K562 treated with DMSO at 1 percent for 48 hours (cell line): ENCODE results near the gene AGR3. TPM values are rescaled to one million over a fixed set of nuclear protein-coding genes. Genes with fewer than 3 reads are reported as not detected.

ENCODE experiments used
- total RNA-seq: library from RNA; unstranded; fragments of 300-600 nt; gene quantifications from 2 replicates; pipeline ENCODE4 v1.2.3, GENCODE V29; 2022; ENCODE audit warnings: low replicate concordance; ENCODE audit errors: extremely low read depth

The AGR3 gene
- not detected in 2 replicates for total RNA-seq

DNA sequence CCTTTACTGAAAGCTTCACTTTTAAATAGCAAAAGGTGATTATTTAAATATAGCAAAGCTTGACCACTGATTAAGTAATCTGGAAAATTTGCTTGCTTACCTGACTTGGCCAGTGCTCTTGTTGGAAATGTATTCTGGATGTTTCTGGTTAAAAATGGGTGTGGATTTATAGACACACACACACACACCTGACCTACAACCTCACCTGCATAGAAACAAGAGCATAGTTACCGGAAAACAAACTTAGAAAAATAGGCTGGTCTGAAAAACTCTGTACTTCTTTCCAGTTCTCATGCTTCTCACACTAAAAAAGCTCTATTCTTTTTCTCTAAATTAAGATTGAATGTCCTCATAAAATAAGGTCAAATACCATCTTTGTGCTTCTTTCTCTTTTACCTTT lies at the start of gene AGR3:
AGR3 (minus strand) TSS at position 140 of the 400 bp plus-strand sequence. CDS start 3,365 bp downstream, outside the sequence.

Other genes starting within 250 kb of the AGR3 start
- gene ANKMY2, start 236.2 kb downstream of the AGR3 start, total RNA-seq, result not detected in 2 replicates
- gene BZW2, start 235.8 kb downstream of the AGR3 start, total RNA-seq, result not detected in 2 replicates
- not detected in 2 replicates for gene TSPAN13, start 128.2 kb downstream of the AGR3 start, total RNA-seq
- not detected in 2 replicates for gene AGR2, start 77.0 kb downstream of the AGR3 start, total RNA-seq